Middle frontal gyrus (tissue), 1 donor: ENCODE data around the gene TXNDC9.
"Not testable (repeated sequence)": the region's sequence is repeated elsewhere in the genome, so short reads cannot be mapped to it uniquely, and the experiment has no call there.

ENCODE experiments used
- DNase-seq: peaks from one replicate; pipeline ENCODE4 v3.0.0-alpha.2; 2015; ENCODE audit warnings: low spot score; ENCODE audit errors: extremely low spot score

TXNDC9 gene

GRCh38 chr2:99325384-99325783, 10.7 kb downstream of the TXNDC9 start:
- DNase-seq = no peak

- DNase-seq = not testable (repeated sequence)
Measured at GRCh38 chr2:99317873-99318200, 18.3 kb downstream of the TXNDC9 start.

GRCh38 chr2:99317161-99317872, 18.8 kb downstream of the TXNDC9 start:
- no peak for DNase-seq

- DNase-seq = not testable (repeated sequence)
Measured at GRCh38 chr2:99301097-99301496, 35.0 kb downstream of the TXNDC9 start, which contains the start of gene LYG1. Gene LYG1 (minus strand): TSS chr2:99301197. CDS start chr2:99295670, 5,527 bp downstream.

- no peak for DNase-seq
Measured at GRCh38 chr2:99299580-99299979, 36.6 kb downstream of the TXNDC9 start.

- DNase-seq = no peak
Measured at GRCh38 chr2:99297994-99298393, 38.1 kb downstream of the TXNDC9 start.

- no peak for DNase-seq
Measured at GRCh38 chr2:99285526-99285925, 50.6 kb downstream of the TXNDC9 start.

GRCh38 chr2:99279969-99280695, 56.0 kb downstream of the TXNDC9 start:
- no peak for DNase-seq

- no peak for DNase-seq
Measured at GRCh38 chr2:99278793-99279291, 57.3 kb downstream of the TXNDC9 start.

- DNase-seq = not testable (repeated sequence)
Measured at GRCh38 chr2:99278195-99278765, 57.9 kb downstream of the TXNDC9 start.

- DNase-seq = no peak
Measured at GRCh38 chr2:99275882-99276281, 60.3 kb downstream of the TXNDC9 start.
